GM12801 (cell line): Measurements from ENCODE around the gene ADM2.

Experiments used
- CTCF ChIP-seq: IDR thresholded peaks from one replicate; pipeline ENCODE4 v1.5.1; 2011; ENCODE audit warnings: control low read depth; ENCODE audit not compliant: insufficient read length; ENCODE audit errors: extremely low read depth

ADM2 gene

GRCh38 chr22:50525858-50526107, 44.4 kb downstream of the ADM2 start:
- no peak for TF ChIP-seq CTCF

GRCh38 chr22:50526108-50526833, 44.9 kb downstream of the ADM2 start:
- no peak for TF ChIP-seq CTCF

GRCh38 chr22:50526834-50527801, 45.8 kb downstream of the ADM2 start:
- TF ChIP-seq CTCF, result no peak

GRCh38 chr22:50527921-50528681, 46.8 kb downstream of the ADM2 start:
- no peak for TF ChIP-seq CTCF

- TF ChIP-seq CTCF, result no peak
These were observed 47.5 kb downstream of the ADM2 start for GRCh38 chr22:50528682-50529415.

GRCh38 chr22:50529416-50529896, 48.1 kb downstream of the ADM2 start:
- no peak for TF ChIP-seq CTCF
